Body of pancreas (tissue), 4 donors: ENCODE data around the gene IVD.

Experiments
- CTCF ChIP-seq, 7 experiments: fragments of 450-650 bp in 4 of 7; fragments of 200-600 bp in 3 of 7; sonication (generic) in 3 of 7; IDR thresholded peaks; one replicate each; pipeline ENCODE4 v1.5.1; 2016 to 2019; ENCODE audit warnings: antibody characterized with exemption in 7 of 7
- POLR2A ChIP-seq, 3 donors: fragments of 450-650 bp; IDR thresholded peaks; one replicate each; pipeline ENCODE4 v1.6.1; 2016; ENCODE audit warnings: antibody characterized with exemption in 3 of 3, mild to moderate bottlenecking in 2 of 3

DNA sequence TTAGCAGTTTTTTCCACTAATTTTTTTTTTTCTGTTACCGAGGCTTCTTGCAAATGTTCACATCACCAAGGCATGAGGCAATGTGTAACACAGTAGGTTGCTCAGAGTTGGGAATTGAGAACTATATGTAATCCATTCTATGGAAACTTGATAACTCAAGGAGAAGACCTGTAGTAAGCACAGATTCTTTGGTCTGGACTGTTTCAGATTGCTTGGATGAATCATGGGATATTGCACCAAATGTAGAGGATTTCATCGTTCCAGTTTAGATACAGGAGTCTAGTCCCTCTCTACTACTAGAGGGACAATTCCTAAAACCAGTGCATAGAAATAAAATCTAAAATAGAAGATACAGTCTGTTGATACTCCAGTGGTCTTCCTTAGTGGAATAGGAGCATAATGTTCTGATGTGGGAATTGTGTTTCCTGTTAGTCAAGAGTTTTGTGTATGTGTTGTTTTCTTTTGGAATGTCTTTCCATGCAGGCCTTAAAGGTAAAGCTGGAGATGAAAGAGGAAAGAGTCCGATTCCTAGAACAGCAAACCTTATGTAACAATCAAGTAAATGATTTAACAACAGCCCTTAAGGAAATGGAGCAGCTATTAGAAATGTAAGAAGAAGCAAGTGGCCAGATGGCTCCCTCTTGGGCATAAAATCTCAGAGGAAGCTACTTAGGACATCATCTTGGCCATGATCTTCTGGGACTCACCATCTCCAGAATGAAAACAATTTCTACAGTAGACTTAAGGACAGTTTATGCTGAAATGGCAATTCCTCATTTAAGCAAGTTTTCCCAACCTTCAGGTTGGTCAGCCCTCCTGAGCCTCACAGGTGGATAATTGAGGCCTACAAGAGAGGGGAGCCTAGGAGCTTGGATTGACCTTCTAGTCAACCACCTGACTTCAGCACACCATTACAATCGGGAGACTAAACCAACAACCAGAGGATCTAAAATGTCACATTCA, 12.3 kb upstream of the IVD start:
- TF ChIP-seq CTCF (IDR thresholded peaks at IDR 0.05) (no peak), POLR2A (IDR thresholded peaks at IDR 0.05) (no peak)
